ENCODE data around the gene CRYBA1. TPM values are rescaled to one million over a fixed set of nuclear protein-coding genes. Genes with fewer than 3 reads are reported as not detected.
"Not testable (repeated sequence)": the region's sequence is repeated elsewhere in the genome, so short reads cannot be mapped to it uniquely, and the experiment has no call there.

CRYBA1 gene
- not detected for polyA plus RNA-seq (ENCODE audit: insufficient read length in 3 of 3)

GRCh38 chr17:29246628-29247027 lies at the start of gene CRYBA1:
Gene CRYBA1 (plus strand): TSS chr17:29246859. CDS start chr17:29246864, 5 bp downstream.
- no peak for DNase-seq (ENCODE audit: low read depth in 3 of 3, low spot score in 2 of 3)

- no peak for DNase-seq (ENCODE audit: low read depth in 3 of 3, low spot score in 2 of 3)
These were observed 49.0 kb upstream of the CRYBA1 start for GRCh38 chr17:29197516-29198272.

- DNase-seq (ENCODE audit: low read depth in 3 of 3, low spot score in 2 of 3): not testable (repeated sequence)
These were observed 42.4 kb upstream of the CRYBA1 start for GRCh38 chr17:29204068-29204804.

GRCh38 chr17:29205047-29205446 lies 41.6 kb upstream of the CRYBA1 start:
- no peak for DNase-seq (ENCODE audit: low read depth in 3 of 3, low spot score in 2 of 3)

GRCh38 chr17:29207975-29208374 lies 38.7 kb upstream of the CRYBA1 start:
- no peak for DNase-seq (ENCODE audit: low read depth in 3 of 3, low spot score in 2 of 3)

- no peak for DNase-seq (ENCODE audit: low read depth in 3 of 3, low spot score in 2 of 3)
These were observed 37.6 kb upstream of the CRYBA1 start for GRCh38 chr17:29209073-29209472.

- DNase-seq (ENCODE audit: low read depth in 3 of 3, low spot score in 2 of 3): no peak
These were observed 35.8 kb upstream of the CRYBA1 start for GRCh38 chr17:29210879-29211278.

GRCh38 chr17:29212094-29212631 lies 34.5 kb upstream of the CRYBA1 start:
- no peak for DNase-seq (ENCODE audit: low read depth in 3 of 3, low spot score in 2 of 3)

- DNase-seq (ENCODE audit: low read depth in 3 of 3, low spot score in 2 of 3): no peak
These were observed 34.0 kb upstream of the CRYBA1 start for GRCh38 chr17:29212681-29213121.

- no peak for DNase-seq (ENCODE audit: low read depth in 3 of 3, low spot score in 2 of 3)
These were observed 32.2 kb upstream of the CRYBA1 start for GRCh38 chr17:29214215-29215146.

- no peak for DNase-seq (ENCODE audit: low read depth in 3 of 3, low spot score in 2 of 3)
These were observed 31.5 kb upstream of the CRYBA1 start for GRCh38 chr17:29215174-29215573.

- no peak for DNase-seq (ENCODE audit: low read depth in 3 of 3, low spot score in 2 of 3)
These were observed 30.9 kb upstream of the CRYBA1 start for GRCh38 chr17:29215717-29216116.

- DNase-seq (ENCODE audit: low read depth in 3 of 3, low spot score in 2 of 3): no peak
These were observed 30.5 kb upstream of the CRYBA1 start for GRCh38 chr17:29216181-29216580.

GRCh38 chr17:29216856-29217255 lies 29.8 kb upstream of the CRYBA1 start:
- DNase-seq (ENCODE audit: low read depth in 3 of 3, low spot score in 2 of 3): no peak

GRCh38 chr17:29219378-29220047 lies 27.1 kb upstream of the CRYBA1 start:
- peak; percentile 74 to 81 (median 74) for DNase-seq (ENCODE audit: low read depth in 3 of 3, low spot score in 2 of 3)

- DNase-seq (ENCODE audit: low read depth in 3 of 3, low spot score in 2 of 3): not testable (repeated sequence)
These were observed 25.3 kb upstream of the CRYBA1 start for GRCh38 chr17:29221338-29221737.

GRCh38 chr17:29225396-29225795 lies 21.3 kb upstream of the CRYBA1 start:
- no peak for DNase-seq (ENCODE audit: low read depth in 3 of 3, low spot score in 2 of 3)

- DNase-seq (ENCODE audit: low read depth in 3 of 3, low spot score in 2 of 3): no peak
These were observed 13.4 kb upstream of the CRYBA1 start for GRCh38 chr17:29233301-29233700.

- not testable (repeated sequence) for DNase-seq (ENCODE audit: low read depth in 3 of 3, low spot score in 2 of 3)
These were observed 11.7 kb upstream of the CRYBA1 start for GRCh38 chr17:29234972-29235371.

- no peak for DNase-seq (ENCODE audit: low read depth in 3 of 3, low spot score in 2 of 3)
These were observed 10.8 kb upstream of the CRYBA1 start for GRCh38 chr17:29235904-29236303.

All from right renal cortex interstitium (tissue), 3 donors.